Ovary (tissue), 9 donors: ENCODE data around the gene INSL3. TPM values are rescaled to one million over a fixed set of nuclear protein-coding genes. Genes with fewer than 3 reads are reported as not detected.
"Not testable (repeated sequence)": the region's sequence is repeated elsewhere in the genome, so short reads cannot be mapped to it uniquely, and the experiment has no call there.

ENCODE experiments used
- DNase-seq, 5 donors: peaks; one replicate each; pipeline ENCODE4 v3.0.0-alpha.2; 2019 to 2020
- H3K27ac ChIP-seq, 2 donors: fragments of 200-600 bp; one replicate each; pipeline versions ENCODE4 v1.5.1 to v1.8.0; 2019 to 2022
- H3K27me3 ChIP-seq: fragments of 200-600 bp; one replicate; pipeline ENCODE4 v1.8.0; 2022
- H3K36me3 ChIP-seq: fragments of 200-600 bp; sonication (generic); one replicate; pipeline ENCODE4 v1.5.1; 2019
- H3K4me1 ChIP-seq: one replicate; pipeline ENCODE4 v1.8.1; 2013; ENCODE audit warnings: mild to moderate bottlenecking, moderate library complexity; ENCODE audit not compliant: insufficient read depth
- H3K4me3 ChIP-seq: fragments of 200-600 bp; sonication (generic); one replicate; pipeline ENCODE4 v1.5.1; 2017
- H3K9me3 ChIP-seq, 2 donors: fragments of 200-600 bp in 1 of 2; sonication (generic) in 1 of 2; one replicate each; pipeline versions ENCODE4 v1.5.1 to v1.8.1; 2013 to 2019; ENCODE audit warnings: mild to moderate bottlenecking in 1 of 2, moderate library complexity in 1 of 2
- EP300 ChIP-seq: sonication (generic); formaldehyde crosslinking; IDR thresholded peaks from one replicate; pipeline ENCODE4 v1.6.1; 2017; ENCODE audit warnings: antibody characterized with exemption
- POLR2A ChIP-seq: fragments of 450-650 bp; IDR thresholded peaks from one replicate; pipeline ENCODE4 v1.6.1; 2017; ENCODE audit warnings: antibody characterized with exemption, mild to moderate bottlenecking, moderate library complexity
- WGBS, 3 donors: extraction: QIAGEN DNeasy Blood & Tissue Kit in 1 of 3; methylation state at CpG; one replicate each; pipeline versions ENCODE4 v1.1.5 to v1.1.7; 2013 to 2017; 5-methylcytosine and 5-hydroxymethylcytosine counted together
- intact Hi-C, 4 donors: fragments of 100-400 bp; cut with DNase I; formaldehyde crosslinking; loops; one replicate each; pipeline versions ENCODE4 v1.11.0 to v1.15.1; 2022 to 2023
- polyA plus RNA-seq, 2 donors: library from polyadenylated mRNA; stranded (reverse); fragments of 200-250 nt in 1 of 2; fragments of 350-450 nt in 1 of 2; fragmentation: Illumina TruSeq in 1 of 2; extraction: RNeasy Lipid Tissue Mini Kit (QIAGEN cat#74804) in 1 of 2; gene quantifications; one replicate each; pipeline ENCODE4 v1.2.3, GENCODE V29; 2013 to 2014
- total RNA-seq, 7 donors: library from RNA; depleted of rRNA in 2 of 7; stranded (reverse); fragments of >200 nt in 2 of 7; fragmentation: NEBNext Ultra II Directional in 3 of 7; extraction: Animal tissue kit (Norgen Biotek cat#: 25700) in 3 of 7; gene quantifications; one replicate each; pipeline versions ENCODE4 v1.1.0 to v1.2.4, GENCODE V29; 2016 to 2023
- TF ChIP-seq, protein P1 (sequence below), 3 donors: fragments of 450-650 bp in 2 of 3; fragments of 200-600 bp in 1 of 3; IDR thresholded peaks; one replicate each; pipeline versions ENCODE4 v1.5.1 to v1.8.0; 2016 to 2022; ENCODE audit warnings: antibody characterized with exemption in 3 of 3, mild to moderate bottlenecking in 1 of 3
- donor health status: DM: no; HTN: no; CAD: no; lungs with moderate emphysema.
- donor health status: DM: no; HTN: no; CAD: no.
- donor health status: Bipolar disorder and iron deficiency.
- donor health status: DM: yes; HTN: yes; CAD: no.
- donor health status: DM: no; HTN: no; CAD: no.
- donor health status: DM: yes; HTN: yes; CAD: no.

Gene INSL3
- total and polyA plus RNA-seq, 9 donors: 0.38 to 121 (median 2.0) TPM; not detected in 1

DNA sequence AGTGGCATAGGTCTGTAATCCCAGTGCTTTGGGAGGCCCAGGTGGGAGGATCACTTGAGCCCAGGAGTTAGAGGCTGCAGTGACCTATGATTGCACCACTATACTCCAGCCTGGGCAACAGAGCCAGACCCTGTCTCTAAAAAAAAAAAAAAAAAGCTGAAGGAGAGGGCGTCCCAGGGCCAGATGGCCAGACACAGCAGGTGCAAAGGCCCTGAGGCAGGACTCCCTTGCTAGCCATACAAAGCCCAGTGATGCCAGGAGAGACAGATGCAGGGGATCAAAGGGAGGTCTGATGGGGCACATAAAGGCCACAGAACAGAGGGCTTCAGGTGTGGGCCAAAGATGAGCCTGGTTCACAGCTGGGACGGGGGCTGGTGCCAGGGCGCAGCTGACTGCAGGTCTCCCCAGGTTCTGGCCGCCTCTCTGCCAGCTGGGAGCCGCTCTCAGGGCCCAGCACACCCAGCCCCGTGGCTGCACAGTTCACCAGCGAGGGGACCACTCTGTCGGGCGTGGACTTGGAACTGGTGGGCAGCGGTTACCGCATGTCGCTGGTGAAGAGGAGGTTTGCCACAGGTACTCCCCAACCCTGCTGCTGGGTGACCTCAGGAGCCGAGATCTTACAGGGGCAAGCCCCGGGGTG is 33.9 kb downstream of the INSL3 start:
- Histone ChIP-seq H3K4me3 (no peak overlapping the region), H3K27ac (no peak overlapping the region), H3K9me3 (no peaks in the 10 kb centered on the region), H3K4me1 (peaks cover 4% of the 10 kb centered on the region), H3K36me3 (no peaks in the 10 kb centered on the region), H3K27me3 (no peaks in the 10 kb centered on the region)
- intact Hi-C loops: no loop called here
- DNase-seq: no peak
- 93 to 95% (median 94%) methylated on average over 14 of the region's 14 CpGs for WGBS, 3 donors
- TF ChIP-seq EP300: no peak
- TF ChIP-seq, protein P1, sequence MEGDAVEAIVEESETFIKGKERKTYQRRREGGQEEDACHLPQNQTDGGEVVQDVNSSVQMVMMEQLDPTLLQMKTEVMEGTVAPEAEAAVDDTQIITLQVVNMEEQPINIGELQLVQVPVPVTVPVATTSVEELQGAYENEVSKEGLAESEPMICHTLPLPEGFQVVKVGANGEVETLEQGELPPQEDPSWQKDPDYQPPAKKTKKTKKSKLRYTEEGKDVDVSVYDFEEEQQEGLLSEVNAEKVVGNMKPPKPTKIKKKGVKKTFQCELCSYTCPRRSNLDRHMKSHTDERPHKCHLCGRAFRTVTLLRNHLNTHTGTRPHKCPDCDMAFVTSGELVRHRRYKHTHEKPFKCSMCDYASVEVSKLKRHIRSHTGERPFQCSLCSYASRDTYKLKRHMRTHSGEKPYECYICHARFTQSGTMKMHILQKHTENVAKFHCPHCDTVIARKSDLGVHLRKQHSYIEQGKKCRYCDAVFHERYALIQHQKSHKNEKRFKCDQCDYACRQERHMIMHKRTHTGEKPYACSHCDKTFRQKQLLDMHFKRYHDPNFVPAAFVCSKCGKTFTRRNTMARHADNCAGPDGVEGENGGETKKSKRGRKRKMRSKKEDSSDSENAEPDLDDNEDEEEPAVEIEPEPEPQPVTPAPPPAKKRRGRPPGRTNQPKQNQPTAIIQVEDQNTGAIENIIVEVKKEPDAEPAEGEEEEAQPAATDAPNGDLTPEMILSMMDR (IDR thresholded peaks at IDR 0.05): no peak
- no peak for TF ChIP-seq POLR2A

DNA sequence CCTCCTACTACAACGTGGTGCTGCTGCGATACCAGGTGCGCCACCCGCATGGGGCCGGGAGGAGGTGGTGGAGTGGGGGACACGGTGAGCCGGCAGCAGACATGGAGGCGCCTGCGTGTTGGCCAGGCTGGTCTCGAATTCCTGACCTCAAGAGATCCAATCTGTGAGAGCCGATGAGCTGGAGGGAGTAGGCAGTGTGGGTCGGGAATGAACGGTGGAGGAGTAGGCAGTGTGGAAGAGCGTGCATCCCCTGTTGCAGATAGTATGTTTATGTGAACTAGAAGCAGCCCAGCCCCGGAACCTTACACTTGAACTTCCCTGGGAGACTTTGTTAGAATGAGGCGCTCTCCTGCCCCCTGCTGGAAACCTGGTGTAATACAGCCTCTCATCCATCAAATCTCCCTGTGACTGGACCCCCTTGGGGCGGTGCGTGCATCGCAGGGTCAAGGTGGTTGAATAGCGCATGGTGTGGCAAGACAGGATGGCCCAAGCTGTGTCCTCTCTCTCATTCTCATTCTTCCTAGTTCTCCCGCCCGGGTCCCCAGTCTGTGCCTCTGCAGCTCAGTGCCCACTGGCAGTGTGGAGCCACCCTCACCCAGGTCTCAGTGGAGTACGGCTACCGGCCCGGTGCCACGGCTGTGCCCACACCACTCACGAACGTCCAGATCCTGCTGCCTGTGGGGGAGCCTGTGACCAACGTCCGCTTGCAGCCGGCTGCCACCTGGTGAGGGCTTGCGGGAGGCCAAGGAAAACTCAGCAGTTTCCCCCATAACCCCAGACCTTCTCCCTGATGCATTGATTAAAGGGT is 36.9 kb downstream of the INSL3 start:
- Histone ChIP-seq H3K9me3 (no peaks in the 10 kb centered on the region), H3K4me1 (peaks cover 6% of the 10 kb centered on the region), H3K27ac (no peak overlapping the region), H3K36me3 (no peaks in the 10 kb centered on the region), H3K27me3 (no peaks in the 10 kb centered on the region), H3K4me3 (no peak overlapping the region)
- 24 to 33% (median 26%) methylated on average over 32 of the region's 32 CpGs for WGBS, 3 donors
- intact Hi-C loops: loop anchor here in 1 of 4 donors (5.0 kb wide), 1 partner anchor 68 kb away; no protein-coding TSS in a partner anchor
- TF ChIP-seq, protein P1 (IDR thresholded peaks at IDR 0.05): peak; percentile 64 to 79 (median 76)
- TF ChIP-seq EP300: no peak
- peak; percentile 63 to 80 (median 75) for DNase-seq

DNA sequence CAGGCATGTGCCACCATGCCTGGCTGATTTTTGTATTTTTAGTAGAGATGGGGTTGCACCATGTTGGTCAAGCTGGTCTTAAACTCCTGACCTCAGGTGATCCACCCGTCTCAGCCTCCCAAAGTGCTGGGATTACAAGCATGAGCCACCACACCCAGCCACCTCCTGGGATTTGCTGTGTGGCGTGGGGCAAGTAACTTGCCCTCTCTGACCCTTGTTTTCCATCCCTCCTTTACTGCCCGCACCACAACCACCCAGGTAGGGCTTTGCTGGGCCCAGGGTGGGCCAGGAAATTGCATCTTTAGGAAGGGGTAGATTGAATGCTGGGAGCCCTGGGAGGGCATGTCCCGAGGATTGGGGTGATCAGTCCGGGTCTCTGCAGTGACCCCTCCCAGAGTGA is 37.6 kb downstream of the INSL3 start:
- H3K4me1 ChIP-seq, H3K27ac ChIP-seq, DNase-seq, H3K4me3 ChIP-seq, H3K36me3 ChIP-seq, H3K27me3 ChIP-seq, H3K9me3 ChIP-seq: not testable (repeated sequence)
- intact Hi-C loops: loop anchor here in 1 of 4 donors (5.0 kb wide), 1 partner anchor 69 kb away; no protein-coding TSS in a partner anchor
- WGBS, 3 donors: 56 to 85% (median 61%) methylated on average over 5 of the region's 5 CpGs

DNA sequence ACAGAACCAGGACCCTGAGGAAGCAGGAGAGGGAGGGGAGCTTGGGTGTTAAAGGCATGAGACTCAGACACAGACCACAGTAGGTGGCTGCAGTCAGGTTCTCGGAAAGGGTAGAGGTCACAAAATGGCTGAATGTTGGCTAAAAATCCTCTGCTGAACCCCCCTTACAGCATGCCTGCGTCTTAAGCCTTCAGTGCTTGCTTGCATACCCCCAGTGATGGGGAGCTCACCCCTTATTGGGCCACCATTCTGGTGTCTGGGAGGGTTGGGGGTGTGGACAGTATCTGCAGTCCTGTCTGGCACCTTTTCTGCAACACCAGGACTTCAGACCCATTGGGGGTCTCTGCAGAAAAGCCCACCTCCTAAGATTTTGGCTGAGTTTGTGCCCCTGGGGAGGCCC is 40.5 kb downstream of the INSL3 start:
- TF ChIP-seq POLR2A: no peak
- TF ChIP-seq, protein P1 (IDR thresholded peaks at IDR 0.05): no peak
- no peak for TF ChIP-seq EP300
- no peaks in the 10 kb centered on the region for H3K9me3 ChIP-seq
- no peak overlapping the region for H3K27ac ChIP-seq
- H3K4me3 ChIP-seq: no peak overlapping the region
- DNase-seq: no peak
- H3K27me3 ChIP-seq: no peaks in the 10 kb centered on the region
- 94 to 97% (median 96%) methylated on average over 2 of the region's 2 CpGs for WGBS, 3 donors
- H3K36me3 ChIP-seq: no peaks in the 10 kb centered on the region
- peaks cover 10% of the 10 kb centered on the region for H3K4me1 ChIP-seq
- intact Hi-C loops: loop anchor here in 1 of 4 donors (5.0 kb wide), 1 partner anchor 72 kb away; no protein-coding TSS in a partner anchor
